NCI-H2196 (cell line): ENCODE data around the gene RAD52.
A peak's percentile ranks its signal among the peaks of the same experiment; 100 is the strongest.

Experiments
- DNase-seq: peaks from one replicate; lab custom pipeline; 2025; ENCODE audit not compliant: unreplicated experiment; lab: John Stamatoyannopoulos, UW

The RAD52 gene

DNA sequence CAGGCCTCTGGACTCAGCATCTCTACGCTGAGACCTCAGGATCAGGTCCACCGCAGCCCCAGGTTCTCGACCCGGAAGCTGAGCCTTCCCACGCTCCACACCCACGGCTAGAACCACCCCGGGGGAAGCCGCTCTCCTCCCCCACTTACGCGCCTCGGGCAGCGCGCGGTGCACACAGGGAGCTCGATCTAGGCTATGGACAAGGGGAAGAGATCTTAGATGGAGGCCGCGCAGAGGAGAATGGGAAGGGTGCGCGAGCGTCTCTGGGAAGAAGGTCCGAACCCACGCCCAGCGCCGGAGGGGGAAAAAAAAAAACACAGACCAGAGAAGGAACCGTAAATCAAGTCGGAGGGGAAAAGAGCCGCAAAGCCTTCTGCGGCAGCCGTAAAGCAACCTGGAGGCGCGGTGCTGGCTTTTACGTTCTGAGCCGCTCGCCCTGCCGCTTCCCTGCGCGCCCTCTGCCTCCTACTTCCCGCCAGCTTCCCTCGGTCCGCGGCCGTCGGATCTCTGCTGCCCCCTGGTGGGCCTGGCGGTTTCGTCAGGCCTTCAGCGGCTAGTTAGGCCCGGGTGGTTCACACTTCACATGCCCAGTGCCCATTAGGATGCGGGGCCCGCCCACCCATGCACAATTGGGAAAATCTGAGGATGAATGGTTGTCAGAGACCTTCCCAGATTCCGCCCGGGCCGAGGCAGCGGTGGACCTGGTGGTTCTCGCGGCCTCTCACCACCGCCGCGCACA, at the start of gene RAD52:
TSS of gene RAD52 (minus strand) at position 242 of the 739 bp plus-strand sequence. CDS start 16,636 bp downstream, outside the sequence.
- DNase-seq, result peak; percentile 87

DNA sequence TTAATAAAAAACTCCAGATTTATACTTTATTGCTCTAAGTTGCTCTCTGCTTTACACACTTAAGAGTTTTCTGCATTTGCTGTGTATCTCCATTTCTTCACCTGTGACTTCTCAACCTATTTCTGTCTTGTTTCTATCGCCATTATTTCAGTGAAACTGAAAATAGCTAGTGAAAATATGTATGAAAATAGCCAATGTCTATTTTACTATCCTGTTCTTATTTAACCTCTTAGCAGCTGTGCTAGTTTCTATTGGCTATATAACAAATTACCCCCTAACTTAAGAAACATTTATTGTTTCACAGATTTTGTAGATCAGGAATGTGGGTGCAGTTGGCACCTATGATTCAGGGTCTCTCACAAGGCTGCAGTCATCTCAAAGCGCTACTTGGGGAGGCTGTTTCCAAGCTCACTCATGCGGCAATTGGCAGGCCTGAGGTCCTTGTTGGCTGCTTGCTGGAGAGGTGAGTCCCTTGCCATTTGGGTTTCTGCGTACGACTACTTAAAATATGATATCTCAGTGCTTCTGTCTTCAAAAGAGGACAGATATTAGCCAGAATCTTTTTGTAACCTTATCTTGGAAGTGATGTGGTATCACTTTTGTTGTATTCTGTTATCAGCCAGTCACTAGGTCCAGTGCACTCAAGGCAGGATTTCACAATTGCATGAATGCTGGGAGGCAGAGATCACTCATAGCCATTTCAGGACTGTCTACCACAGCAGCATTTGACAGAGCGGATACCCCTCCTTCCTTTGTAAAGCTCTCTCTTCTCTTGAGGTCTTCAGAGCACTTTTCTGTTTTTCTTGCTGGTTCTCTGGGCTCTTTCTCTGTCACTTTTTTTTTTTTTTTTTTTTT, 48.8 kb upstream of the RAD52 start:
- DNase-seq, result no peak

DNA sequence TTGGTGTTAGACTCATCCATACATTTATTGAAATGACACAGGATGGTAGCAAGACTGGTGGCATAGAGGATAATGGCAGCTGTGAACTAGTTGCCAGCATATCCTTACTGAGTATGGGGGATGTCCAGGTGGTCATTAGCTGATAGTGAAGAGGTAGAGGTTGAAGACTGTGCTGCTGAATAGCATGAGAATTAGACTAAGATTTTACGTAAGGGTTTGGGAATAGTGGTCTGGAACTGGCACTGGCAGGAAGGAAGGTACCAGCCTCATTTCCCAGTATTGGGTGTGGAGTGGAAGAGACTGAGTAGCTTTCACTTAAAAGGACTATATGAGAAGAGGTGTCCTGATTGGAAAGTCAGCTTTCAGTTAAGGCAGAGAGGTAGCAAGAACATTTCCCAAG, 48.0 kb upstream of the RAD52 start:
- DNase-seq, result no peak

DNA sequence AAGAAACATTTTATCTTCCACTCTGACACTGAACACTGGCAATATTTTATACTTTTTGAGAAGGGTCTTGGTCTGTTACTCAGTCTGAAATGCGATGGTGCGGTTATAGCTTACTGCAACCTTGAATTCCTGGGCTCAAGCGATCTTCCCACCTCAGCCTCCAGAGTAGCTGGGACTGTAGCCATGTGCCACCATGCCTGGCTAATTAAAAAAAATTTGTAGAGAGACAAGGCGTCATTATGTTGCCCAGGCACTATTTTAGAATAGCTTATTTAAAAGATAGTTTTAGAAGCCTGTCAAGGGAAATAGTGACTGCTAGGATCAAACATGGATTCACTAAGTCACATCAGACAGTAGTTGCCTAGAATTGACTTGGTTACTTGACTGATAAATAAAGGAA, 47.4 kb upstream of the RAD52 start:
- no peak for DNase-seq

DNA sequence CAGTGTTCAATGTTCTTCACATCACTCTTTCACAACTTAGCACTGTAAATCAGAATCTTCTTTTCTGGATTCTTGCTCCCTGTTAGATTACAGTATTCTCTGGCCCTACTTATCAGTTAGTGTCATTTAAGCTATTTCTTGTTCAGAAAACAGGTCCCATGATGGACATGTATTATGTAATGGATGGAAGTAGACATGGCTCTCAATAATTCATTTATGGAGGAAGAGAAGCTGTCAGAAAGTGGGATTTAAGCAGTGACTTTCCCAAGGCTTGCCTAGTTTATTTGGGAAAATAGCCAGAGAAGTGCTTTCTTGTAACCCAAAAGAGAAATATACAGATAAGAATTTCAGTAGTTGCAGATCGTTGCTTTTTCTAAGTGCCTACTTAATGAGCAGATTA, 43.2 kb upstream of the RAD52 start:
- no peak for DNase-seq

DNA sequence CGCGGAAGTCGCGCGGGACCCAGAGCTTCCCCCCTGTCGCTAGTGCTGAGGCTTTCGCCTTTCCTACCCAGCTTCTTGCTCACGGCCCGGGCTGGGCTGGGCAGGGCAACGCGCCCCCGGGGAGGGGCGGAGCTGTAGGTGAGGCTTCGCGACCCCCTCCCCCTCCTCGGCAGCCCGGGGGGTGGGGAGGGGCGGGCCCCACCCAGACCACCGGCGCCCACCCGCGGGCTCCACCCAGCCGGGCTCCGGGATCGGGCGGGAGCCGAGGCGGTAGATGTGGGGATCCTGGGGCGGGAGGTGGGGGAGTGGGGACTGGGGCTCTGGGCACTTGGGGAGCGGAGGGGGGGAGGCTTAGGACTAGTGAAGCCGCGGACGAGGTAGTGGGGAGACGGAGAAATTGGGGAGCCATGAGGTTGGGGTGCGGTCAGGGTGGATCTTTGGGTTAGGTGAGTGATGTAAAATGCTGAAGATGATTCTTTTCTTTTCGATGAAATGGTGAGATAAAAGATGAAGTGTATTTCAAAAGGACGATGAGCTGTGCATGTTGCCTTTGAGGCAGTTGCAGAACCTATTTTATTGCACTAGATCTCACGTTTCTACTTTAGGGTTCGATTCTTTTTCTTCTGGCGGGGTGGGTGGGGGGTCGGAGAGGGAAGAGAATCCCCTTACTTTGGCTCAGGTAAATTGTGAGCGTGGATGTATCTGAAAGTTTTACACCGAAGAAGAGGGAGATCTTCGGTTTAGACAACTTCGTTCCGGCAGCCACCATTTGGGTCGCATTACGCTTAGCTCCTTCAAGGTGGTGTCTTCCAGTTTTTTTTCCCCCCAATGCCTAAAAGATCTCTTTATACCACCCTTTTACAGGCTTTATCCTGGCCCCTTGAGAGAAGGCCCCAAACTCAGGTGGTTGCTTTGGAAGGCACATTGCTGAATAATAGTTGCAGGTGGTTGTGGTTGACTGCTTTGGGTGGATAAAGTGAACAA, 42.1 kb upstream of the RAD52 start:
- DNase-seq, result no peak

DNA sequence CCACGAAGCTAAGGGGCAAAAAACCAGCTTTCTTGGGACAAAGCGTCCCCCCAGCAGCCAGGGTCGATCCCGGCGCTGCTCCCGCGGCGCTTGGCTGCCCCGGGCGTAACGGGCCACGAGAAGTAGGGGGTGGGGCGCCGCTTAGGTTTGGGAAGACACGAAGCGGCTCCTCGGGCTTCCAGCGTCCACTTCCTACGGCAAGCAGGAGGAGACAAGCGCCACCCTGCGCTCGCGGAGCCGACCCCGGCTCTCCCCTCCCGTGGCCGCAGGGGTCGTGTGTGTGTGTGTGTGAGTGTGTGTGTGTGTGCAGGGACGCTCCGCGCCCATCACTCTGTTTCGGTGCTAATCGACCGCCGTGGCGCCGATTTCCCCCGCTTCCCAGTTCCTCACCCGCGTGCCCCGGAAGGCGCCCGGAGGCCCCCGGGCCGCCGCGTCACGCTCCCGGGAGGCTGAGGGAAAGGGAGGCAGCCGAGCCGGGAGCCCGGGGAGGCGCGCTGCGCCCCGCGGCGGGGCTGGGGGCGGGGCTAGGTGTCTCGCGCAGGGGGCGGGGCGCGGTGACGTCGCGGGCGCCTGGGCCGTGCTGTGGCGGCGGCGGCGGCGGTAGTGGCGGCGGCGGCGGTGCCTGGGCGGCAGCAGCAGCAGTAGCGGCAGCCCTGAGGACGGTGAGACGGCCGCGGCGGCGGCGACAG, 41.3 kb upstream of the RAD52 start, which contains the start of gene ERC1:
TSS of gene ERC1 (plus strand) at position 563 of the 689 bp plus-strand sequence. CDS start 36,681 bp downstream, outside the sequence.
- peak; percentile 72 for DNase-seq

DNA sequence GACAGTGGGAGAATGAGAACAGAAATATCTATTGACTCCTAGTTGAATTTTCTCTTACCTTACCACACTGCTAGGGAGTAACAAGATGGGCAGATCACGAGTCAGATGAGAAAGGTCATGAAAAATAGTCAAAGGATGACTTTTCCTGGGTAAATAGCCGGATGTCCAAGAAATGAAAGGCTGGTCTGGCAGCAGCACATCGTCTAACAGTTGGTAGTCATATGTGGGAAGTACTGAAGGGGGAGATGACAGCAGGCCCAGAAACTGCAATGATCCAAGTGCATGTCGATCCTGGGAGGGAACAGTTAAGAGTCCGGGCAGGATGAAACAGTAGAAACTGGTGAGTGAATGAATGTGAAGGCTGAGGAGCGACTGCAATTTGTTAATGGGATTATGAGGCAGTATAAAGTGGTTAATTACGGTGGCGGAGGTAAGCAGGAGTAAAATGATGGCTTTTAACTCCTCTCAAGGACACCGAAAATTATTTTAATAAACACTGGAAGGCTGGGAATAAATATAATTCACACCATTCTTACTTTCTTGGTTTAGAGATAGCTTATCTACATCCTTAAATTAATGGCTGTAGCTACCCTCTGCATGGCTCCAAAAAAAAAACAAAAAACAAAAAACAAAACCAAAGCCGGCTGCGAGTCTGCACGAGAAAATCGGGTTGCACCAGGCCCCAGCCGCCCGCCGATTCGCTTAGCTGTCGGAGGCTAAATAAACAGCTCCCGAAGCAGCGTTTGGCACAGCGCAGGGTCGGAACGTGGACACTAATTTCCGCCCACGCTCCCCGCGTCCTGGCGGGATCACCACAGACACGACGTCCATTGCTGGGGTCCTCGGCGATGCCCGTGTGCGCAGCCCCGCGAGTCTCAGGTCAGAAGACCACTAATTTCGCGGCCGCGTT, 40.5 kb upstream of the RAD52 start:
- DNase-seq, result peak; percentile 18

DNA sequence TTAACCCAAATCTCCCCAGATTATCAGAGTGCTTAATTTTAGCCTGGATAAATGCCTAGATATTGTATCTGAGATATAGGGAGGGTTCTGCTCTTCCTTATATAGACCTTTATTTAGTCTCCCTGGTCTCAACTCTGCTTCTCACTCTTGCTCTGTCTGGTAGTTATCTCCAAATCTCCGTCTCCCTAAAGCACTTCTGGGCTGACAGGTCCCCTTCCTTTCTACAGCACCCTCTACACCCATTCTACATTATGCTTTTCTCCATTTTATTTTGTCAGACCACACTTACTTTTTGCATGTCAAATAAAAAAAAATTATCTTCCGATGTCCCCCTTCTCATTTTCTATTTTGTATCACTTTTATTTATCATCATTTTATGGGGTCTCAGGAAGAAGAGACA, 39.6 kb upstream of the RAD52 start:
- no peak for DNase-seq

DNA sequence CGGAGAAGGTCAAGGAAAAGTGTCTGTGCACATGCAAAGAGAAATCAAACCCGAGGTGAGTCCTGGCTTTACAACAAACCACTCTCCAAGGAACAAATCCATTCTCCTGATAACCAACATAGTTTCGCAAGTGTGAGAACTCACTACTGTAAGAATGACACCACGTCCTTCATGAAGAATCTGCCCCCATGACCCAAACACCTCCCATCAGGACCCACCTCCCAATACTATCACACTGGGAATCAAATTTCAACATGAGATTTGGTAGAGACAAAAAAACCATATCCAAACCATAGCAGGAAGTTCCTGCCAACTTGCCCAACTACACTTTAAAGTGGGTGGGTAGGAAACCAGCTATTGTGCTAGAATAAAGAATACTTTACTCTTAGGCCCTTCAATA, 39.2 kb upstream of the RAD52 start:
- no peak for DNase-seq

DNA sequence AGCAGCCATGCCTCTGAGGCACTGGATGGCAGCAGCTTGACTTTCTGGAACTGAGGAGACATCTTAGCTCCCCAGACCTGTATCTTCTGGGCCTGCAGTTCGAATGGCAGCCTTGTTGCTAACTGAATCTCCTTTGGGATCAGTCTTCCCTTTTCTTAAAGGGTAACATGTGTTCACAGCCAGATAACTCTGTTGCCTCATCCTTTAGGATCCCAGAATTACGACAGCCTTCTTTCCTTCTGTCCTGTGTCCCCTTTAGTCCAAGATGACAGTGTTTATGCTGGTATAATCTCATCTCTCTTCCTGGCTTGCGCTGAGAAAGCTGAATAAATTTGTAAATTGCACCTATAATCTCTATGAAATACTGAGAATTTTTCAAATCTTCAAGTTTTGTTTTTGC, 32.5 kb upstream of the RAD52 start:
- no peak for DNase-seq

DNA sequence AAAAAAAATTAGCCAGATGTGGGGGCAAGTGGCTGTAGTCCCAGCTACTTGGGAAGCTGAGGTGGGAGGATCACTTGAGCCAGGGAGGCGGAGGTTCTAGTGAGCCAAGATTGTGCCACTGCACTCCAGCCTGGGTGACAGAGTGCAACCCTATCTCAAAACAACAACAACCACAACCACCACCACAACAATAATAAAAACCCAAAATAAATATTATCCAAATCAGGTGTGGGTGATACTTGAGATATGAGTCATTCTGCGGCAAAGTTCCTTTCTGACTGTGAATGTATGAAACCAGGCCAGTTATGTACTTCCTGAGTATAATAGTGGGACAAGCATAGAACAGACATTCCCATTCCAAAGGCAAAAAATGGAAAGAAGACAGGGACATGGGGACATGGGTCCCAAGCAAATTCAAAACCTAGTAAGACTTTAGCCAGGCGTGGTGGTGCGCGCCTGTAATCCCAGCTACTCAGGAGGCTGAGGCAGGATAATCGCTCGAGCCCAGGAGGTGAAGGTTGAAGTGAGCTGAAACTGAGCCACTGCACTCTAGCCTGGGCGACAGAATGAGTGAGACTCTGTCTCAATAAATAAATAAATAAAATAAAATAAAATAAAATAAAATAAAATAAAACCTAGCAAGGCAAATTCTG, 31.8 kb upstream of the RAD52 start:
- DNase-seq, result no peak

DNA sequence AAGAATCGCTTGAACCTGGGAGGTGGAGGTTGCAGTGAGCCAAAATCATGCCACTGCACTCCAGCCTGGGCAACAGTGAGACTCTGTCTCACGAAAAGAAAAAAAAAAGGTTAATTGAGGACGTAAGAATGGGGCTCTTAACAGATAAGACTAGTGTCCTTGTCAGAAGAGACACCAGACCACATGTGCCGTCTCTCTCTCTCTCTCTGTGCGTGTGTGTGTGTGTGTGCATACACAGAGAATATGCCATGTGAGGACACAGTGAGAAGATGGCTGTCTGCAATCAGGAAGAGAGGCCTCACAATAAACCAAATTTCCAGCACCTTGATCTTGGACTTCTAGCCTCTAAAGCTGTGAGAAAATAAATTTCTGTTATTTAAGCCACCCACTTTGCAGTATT, 29.9 kb upstream of the RAD52 start:
- DNase-seq, result no peak

DNA sequence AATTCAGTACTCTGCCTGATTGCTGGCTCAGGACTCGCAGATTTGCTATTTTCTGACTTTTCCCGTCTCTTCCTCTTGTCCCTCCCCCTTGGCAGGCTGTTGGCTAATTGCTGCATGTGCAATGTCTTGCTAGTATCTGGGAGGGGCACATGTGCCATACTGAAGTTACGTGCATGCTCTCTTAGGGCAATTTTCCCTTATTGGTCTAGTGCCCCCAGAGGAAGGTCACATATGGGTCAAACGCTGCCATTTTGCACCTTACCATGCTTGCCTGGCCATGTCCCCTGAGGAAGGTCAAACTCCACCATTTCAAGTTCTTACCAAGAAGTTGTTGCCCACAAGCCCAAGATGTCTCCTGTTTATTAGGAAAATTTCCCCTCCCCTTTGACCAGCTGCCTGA, 27.7 kb upstream of the RAD52 start:
- no peak for DNase-seq

DNA sequence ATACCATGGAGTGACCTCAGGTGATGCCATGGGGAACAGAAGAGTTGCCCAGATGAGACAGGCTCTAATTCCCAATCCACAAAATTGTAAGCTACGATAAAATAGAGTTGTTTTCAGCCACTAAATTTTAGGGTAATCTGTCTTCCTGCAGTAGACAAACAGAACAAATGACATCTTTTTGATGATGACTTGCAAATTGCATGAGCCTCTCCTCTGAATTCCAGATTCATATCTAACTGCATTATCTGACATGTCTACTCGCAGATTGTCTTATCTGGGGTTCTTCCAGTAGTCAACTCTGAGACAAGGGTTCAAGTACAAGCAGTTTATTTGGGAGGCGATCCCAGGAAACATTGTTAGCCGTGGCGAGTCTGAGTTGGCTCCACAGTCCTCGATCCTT, 27.1 kb upstream of the RAD52 start:
- no peak for DNase-seq

DNA sequence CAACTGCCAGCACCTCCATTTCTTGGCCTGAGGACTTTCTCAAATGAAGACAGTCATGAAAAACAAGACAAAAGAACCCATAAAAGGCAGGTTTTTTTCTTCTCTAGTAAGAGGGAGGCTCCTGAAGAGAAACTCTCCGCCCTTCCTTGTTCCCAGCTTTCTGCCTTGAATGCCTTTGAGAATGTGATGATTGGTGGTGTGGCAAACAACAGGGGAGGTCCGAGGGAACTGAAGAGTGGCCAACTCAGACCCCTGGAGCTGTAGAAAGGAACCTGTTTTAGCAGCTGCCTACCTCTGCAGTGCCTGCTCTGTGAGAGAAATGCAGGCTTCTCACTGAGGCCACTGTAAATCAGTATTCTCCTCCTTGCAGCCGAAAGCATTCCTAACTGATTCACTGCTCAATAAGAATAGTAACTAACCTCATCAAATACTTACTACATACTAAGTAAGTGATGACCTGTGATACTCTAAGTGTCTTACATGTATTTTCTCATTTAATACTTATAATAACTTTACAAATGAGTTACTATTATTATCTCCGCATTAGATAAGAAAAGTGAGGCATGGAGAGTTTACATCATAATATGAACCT, 24.9 kb upstream of the RAD52 start:
- no peak for DNase-seq

DNA sequence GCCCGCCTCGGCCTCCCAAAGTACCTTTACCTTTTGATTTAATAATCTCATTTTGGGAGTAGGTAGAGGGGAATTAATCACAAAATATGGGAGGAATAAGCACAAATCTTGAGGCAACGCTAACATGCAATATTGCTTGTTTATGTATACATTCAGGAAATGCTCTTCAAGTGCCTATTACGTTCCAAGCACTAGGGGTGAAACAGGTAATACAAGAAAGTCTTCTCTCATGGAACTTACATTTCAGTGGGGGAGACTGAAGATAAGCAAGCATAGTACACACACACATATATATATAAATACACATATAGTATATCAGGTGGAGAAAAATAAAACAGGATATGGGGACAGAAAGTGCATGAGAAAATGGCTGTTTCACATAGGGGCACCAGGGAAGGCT, 22.5 kb upstream of the RAD52 start:
- DNase-seq, result no peak

DNA sequence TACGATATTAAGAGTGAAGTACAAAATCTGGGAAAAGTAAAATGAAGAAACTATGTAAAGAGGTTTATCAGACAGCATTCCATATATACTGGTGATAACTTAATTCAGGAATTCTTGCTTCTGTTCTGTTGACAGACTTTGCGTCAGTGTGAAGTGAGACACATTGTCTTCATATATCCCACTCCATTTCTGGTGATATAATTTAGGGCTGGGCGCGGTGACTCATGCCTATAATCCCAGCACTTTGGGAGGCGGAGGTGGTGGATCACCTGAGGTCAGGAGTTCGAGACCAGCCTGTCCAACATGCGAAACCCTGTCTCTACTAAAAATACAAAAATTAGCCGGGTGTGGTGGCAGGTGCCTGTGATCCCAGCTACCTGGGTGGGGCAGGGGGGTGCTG, 20.3 kb upstream of the RAD52 start:
- DNase-seq, result no peak

DNA sequence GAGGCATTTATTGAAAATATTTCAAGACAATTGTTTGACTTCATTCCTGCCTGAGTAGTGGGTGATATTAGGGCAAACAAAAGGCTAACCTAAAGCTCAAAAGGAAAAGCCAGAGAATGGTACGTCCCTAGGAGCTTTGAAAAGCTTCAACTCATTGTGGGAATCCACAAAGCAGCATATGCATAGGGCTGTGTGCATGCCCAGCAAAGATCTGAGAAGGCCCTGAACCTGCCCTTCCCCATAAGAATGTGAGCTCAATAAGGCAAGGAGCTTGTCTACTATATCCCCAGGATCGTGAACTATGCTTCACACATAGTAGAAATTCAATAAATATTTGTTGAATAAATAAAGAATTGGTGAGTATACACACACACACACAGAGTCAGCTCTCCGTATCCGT, 19.1 kb upstream of the RAD52 start:
- DNase-seq, result no peak
